HG02885 (cell line): ENCODE measurements around the gene INSR.
A peak's percentile ranks its signal among the peaks of the same experiment; 100 is the strongest.
"Not testable (repeated sequence)": the region's sequence is repeated elsewhere in the genome, so short reads cannot be mapped to it uniquely, and the experiment has no call there.

Experiments
- ATAC-seq: cut with Tn5 transposase; IDR thresholded peaks from one replicate; pipeline ENCODE4 v1.9.1; 2021; ENCODE audit warnings: mild to moderate bottlenecking; ENCODE audit not compliant: unreplicated experiment, poor library complexity

The INSR gene

DNA sequence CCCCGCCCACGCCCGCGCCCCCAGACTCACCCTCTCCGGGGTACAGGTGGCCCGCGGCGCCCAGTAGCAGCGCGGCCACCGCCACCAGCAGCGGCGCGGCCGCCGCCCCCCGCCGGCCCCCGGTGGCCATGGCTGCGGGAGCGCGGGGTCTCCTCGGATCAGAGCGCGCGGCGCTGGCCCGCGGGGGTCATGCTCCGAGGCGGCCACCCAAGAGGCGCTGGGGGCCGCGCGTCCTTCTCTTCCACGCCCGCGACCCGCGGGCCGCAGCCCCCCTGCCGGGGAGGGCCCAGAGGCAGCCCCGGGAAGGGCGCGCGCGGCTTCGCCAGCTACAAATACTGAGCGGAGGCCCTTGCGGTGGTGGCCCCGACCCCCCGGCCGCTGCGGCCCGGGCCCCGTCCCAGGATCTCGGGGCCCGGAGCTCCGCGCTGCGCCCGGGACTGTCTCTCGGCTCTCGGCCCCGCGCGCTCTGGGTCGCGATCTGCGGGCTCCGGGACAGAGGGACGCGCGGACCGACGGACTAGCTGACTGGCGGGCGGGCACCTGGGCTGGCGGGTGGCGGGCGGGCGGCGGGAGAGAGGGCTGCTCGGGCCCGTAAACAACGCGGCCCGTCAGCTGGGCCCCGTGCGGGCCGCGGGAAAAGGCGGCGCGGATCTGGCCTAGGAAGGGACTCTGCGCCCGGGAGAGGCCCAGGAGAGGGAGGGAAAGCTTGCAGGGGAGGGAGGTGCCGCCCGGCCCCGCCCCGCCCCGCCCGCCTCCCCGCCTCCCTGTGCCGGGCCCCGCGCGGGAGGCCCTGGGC is at the start of gene INSR:
TSS of gene INSR (minus strand) at position 653 of the 796 bp plus-strand sequence. CDS start at position 130, 523 bp downstream.
- peak; percentile 81 for ATAC-seq

DNA sequence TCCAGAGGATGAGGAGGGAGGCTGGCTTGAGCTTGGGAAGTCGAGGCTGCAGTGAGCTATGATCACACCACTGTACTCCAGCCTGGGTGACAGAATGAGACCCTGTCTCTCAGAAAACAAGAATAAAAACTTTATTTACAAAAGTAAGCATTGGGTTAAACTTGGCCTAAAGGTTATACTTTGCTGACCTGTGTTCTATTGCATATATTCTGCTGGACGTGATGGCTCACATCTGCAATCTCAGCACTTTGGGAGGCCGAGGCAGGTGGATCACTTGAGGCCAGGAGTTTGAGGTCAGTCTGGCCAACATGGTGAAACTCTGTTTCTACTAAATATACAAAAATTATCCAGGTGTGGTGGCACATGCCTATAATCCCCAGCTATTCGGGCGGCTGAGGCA is 47.9 kb upstream of the INSR start:
- no peak for ATAC-seq

GRCh38 chr19:7340959-7341837 is 47.0 kb upstream of the INSR start:
- no peak for ATAC-seq

DNA sequence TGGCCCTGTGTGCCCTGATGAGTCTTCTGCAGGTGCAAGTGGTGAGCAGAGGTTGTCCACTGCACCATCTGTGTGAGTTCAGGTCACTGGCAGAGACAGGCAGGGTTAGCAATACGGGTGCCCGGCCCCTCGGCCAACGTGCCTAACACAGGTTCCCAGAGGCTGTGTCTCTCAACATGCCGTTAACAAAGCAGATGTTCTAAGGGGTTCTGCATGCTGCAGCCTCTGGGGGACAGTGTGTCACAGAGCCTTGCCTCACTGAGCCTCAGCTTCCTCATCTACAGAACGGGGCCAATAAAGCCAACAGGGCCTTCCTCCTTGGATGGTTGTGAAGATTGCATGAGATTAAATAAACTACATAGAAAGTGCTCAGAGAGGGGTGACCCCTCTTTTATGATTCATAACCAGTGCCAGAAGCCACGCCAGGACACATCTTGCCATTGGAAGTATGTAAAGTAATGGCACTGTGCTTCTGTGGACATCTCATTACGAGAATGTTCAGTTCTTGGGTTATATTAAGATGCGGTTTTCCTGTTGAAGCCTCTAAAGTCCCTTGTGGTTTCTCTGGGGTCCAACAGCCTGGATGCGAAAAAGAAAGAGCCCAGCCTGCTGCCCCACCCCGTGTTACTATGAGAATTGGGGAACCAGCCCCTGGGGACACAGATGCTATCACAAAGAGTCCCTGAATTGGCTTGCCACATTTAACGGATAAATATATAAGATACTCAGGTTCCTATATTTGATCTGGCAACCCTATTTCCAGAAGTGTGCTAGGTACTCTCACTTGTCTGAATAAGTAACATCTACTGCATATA is 43.4 kb upstream of the INSR start:
- peak; percentile 76 for ATAC-seq

- no peak for ATAC-seq
These were observed 42.2 kb upstream of the INSR start for GRCh38 chr19:7336321-7336973.

DNA sequence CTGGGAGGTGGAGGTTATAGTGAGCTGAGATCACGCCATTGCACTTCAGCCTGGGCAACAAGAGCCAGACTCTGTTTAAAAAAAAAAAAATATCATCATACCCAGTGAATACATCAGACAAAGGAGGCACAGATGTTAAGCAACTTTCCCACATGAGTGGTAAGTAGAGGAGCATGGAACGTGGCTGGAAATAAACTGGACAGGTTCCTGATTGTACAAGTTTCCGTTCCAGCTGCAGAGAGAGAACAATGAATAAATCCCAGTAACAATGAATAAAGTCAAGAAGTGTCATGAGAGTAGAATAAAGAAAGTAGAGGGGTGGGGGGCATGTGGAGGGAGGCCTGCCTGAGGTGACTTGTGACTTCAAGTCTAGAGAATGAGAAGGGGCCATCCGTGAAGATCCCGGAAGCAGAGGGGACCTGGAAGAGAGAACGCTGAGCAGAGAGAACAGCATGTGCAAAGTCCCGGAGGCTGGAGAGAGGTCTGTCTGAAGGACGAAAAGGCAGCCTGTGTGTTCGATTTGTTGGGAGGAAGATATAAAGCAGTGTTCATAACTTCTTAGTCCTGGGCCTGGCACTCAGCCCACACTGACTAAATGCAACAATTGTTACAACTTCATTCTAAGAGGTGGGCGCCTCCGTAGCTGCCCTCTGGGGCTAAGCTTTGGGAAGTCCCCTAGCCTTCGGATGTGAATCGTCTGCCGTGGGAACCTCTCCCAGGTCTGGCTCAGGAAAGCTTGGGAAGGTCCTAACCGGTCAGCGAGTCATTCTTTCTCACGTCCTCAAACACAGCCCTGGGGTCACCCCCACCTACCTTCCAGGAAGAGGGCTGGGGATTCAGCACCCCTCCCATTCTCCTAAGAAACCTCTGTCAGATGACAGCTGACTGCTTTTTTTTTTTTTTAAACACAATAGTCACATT is 39.2 kb upstream of the INSR start:
- no peak for ATAC-seq

DNA sequence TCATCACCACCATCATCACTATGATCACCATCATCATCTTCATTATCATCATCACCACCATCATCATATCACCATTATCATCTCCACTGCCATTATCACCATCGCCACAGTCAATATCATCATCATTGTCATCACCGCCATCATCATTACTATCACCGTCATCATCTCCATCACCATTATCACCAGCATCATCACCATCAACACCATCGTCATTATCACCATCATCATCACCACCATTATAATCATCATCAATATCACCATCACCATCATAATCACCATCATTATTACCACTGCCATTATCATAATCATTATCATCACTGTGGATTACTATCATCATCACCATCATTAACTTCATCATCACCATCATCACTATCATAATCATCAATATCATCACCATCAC is 37.2 kb upstream of the INSR start:
- ATAC-seq: no peak

DNA sequence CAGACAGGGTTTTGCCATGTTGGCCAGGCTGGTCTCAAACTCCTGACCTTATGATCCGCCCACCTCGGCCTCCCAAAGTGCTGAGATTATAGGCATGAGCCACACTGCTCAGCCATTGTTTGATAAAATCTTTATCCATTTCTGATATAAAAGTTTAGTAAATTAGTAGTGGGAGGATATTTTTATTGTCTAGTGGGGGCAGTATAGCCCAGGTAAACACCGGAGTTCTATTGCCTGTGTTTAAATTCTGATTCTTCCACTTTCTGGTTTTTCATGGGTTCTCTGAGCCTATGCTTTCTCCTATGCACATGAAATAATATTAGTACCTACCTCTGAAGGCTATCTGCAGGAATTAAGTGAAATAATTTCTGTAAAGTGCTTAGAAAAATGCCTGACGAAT is 34.4 kb upstream of the INSR start:
- ATAC-seq: no peak

- ATAC-seq: no peak
These were observed 33.6 kb upstream of the INSR start for GRCh38 chr19:7327802-7328201.

GRCh38 chr19:7326105-7326877 is 32.1 kb upstream of the INSR start:
- ATAC-seq: no peak

- no peak for ATAC-seq
These were observed 24.0 kb upstream of the INSR start for GRCh38 chr19:7318176-7318575.

GRCh38 chr19:7312816-7313215 is 18.6 kb upstream of the INSR start:
- no peak for ATAC-seq

DNA sequence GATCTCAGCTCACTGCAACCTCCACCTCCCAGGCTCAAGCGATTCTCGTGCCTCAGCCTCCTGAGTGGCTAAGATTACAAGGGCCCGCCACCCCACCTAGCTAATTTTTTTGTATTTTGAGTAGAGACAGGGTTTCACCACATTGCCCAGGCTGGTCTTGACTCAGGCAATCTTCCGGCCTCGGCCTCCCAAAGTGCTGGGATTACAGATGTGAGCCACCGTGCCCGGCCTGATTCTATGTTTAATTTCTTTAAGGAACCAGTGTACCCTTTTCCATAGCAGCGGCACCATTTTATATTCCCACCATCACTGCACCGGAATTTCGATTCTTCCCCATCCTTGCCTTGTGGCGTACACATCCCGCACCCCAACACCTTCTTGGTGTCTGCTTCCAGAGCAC is 17.7 kb upstream of the INSR start:
- no peak for ATAC-seq

- ATAC-seq: not testable (repeated sequence)
These were observed 14.1 kb upstream of the INSR start for GRCh38 chr19:7308327-7308726.

GRCh38 chr19:7307590-7308218 is 13.5 kb upstream of the INSR start:
- ATAC-seq: no peak

DNA sequence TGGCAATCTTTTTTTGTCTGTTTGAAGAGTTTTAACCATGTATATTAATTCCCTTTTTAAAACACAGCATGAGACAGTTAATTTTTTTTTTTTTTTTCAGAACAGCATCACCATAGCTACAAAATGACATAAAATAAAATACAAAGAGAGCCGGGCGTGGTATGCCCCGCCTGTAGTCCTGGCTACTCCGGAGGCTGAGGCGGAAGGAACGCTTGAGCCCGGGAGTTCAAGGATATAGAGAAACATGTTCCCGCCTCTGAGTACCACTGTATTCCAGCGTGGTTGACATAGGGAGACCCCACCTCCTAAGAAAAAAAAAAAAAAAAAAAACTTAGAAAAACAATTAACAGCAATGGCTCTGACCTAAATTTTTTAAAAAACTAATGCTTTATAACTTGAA is 10.0 kb upstream of the INSR start:
- ATAC-seq: no peak

GRCh38 chr19:7303470-7303869 is 9.3 kb upstream of the INSR start:
- ATAC-seq: no peak

DNA sequence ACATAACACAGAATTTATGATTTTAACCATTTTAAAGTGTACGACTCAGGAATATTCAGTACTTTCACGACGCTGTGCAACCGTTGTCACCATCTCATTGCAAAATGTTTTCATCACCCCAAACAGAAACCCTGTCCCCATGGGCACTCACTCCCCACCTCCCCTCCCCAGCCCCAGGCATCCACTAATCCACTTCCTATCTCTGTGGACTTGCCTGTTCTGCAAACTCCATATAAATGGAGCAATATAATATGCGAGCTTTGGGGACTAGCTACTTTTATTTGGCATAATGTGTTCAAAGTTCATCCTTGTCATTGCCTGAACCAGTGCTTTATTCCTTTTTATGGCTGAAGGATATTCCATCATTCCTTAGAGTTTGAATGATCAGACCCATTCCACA is 7.3 kb upstream of the INSR start:
- no peak for ATAC-seq
